ENCODE results near the gene HOXA9.

DNA sequence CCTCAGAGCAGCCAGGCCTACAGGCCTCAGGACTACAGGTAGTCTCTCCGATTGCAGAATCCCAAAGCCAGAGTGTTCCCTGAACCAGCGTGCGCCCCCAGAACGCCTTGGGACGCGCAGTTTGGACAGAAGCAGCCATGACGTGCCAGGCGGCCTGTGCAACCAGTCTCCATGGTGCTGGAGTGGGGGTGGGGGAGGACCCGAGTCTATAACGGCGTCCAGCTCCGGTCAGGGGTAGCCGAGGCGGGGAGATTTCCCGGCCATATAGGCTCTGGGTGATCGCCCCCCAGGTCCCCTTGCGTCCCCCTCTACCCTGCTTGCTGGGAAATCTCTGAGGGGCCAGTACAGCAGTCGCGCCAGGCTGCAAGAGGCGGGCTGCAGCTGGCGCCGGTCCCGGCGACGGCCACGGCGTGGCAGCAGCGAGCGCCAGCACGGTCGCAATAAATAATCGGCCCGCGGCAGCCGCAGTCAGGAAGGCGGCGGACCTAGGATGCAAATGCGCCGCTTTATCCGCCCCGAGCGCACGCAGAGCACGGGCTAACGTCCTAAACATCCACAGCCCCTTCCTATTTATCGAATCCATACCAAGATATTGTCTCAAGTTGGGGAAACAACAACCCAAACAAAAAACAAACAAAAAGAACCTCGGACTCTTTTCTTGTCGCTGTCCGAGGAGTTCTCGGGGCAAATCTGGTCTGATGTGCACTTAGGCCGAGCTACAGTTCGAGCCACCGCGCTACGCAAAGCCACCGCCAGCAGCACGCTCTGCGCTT lies 14.6 kb downstream of the HOXA9 start:
- TF ChIP-seq EZH2 (IDR thresholded peaks at IDR 0.05; ENCODE audit: borderline replicate concordance, low read length), result no peak
- TF ChIP-seq, protein P1, sequence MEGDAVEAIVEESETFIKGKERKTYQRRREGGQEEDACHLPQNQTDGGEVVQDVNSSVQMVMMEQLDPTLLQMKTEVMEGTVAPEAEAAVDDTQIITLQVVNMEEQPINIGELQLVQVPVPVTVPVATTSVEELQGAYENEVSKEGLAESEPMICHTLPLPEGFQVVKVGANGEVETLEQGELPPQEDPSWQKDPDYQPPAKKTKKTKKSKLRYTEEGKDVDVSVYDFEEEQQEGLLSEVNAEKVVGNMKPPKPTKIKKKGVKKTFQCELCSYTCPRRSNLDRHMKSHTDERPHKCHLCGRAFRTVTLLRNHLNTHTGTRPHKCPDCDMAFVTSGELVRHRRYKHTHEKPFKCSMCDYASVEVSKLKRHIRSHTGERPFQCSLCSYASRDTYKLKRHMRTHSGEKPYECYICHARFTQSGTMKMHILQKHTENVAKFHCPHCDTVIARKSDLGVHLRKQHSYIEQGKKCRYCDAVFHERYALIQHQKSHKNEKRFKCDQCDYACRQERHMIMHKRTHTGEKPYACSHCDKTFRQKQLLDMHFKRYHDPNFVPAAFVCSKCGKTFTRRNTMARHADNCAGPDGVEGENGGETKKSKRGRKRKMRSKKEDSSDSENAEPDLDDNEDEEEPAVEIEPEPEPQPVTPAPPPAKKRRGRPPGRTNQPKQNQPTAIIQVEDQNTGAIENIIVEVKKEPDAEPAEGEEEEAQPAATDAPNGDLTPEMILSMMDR (conservative IDR thresholded peaks at IDR 0.05 in 1 of 2, IDR thresholded peaks at IDR 0.05 in 1 of 2; ENCODE audit: extremely low read depth in 1 of 2, insufficient read depth in 1 of 2, low read depth in 1 of 2, low read length in 2 of 2), result peak; percentile 73 to 88

Data from mammary epithelial cell (primary cell).